ENCODE measurements around the gene IQGAP3.

DNA sequence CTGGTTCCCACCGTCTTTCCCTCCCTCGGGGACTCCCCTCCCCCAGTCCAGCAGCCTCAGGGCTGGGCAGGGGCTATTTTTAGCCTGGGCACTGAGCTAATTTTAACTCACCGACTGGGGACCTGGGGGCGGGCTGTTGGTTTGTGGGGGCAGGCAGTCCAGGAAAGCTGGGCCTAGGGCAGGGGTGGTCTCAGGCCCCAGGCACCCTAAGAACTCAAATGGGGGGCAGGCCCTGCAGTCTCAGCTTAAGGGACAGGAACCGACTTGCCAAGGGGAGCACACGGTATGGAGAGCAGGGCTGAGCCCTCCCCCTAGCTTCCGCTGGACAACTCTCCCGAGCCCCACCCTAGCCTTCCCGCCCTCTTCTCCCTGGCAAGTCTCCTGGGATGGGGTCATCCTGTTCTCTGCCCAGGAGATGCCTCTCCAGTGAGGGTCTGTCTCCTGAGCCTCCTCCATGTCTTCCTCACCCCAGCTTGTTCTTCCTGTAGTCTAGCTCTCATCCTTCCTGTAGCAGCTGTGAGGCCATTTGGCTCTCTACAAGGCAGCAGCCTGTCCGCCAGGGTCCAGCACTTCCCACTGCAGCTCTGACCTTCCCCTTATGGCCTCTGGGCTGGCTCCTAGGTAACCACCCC, 81.8 kb downstream of the IQGAP3 start:
- TF ChIP-seq, protein P1, sequence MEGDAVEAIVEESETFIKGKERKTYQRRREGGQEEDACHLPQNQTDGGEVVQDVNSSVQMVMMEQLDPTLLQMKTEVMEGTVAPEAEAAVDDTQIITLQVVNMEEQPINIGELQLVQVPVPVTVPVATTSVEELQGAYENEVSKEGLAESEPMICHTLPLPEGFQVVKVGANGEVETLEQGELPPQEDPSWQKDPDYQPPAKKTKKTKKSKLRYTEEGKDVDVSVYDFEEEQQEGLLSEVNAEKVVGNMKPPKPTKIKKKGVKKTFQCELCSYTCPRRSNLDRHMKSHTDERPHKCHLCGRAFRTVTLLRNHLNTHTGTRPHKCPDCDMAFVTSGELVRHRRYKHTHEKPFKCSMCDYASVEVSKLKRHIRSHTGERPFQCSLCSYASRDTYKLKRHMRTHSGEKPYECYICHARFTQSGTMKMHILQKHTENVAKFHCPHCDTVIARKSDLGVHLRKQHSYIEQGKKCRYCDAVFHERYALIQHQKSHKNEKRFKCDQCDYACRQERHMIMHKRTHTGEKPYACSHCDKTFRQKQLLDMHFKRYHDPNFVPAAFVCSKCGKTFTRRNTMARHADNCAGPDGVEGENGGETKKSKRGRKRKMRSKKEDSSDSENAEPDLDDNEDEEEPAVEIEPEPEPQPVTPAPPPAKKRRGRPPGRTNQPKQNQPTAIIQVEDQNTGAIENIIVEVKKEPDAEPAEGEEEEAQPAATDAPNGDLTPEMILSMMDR (IDR thresholded peaks at IDR 0.05) = peak in 3 of 4 experiments; percentile 20 to 57 (median 33)
- TF ChIP-seq POLR2A (IDR thresholded peaks at IDR 0.05) = no peak

Measured in uterus (tissue), 2 donors.